Stomach (tissue), 9 donors: ENCODE data around the gene DIPK2B. TPM values are rescaled to one million over a fixed set of nuclear protein-coding genes. Genes with fewer than 3 reads are reported as not detected.

ENCODE experiments used
- DNase-seq, 2 donors: peaks; one replicate each; pipeline versions ENCODE4 v3.0.0 to v3.0.0-alpha.2; 2013 to 2019
- H3K27ac ChIP-seq, 5 donors: fragments of 200-600 bp in 4 of 5; sonication (generic) in 4 of 5; one replicate each; pipeline ENCODE4 v1.5.1; 2013 to 2019; ENCODE audit warnings: mild to moderate bottlenecking in 1 of 5, moderate library complexity in 1 of 5
- H3K27me3 ChIP-seq, 3 donors: fragments of 200-600 bp; sonication (generic); one replicate each; pipeline ENCODE4 v1.5.1; 2017 to 2019; ENCODE audit warnings: mixed run types in 1 of 3
- H3K36me3 ChIP-seq, 4 donors: fragments of 200-600 bp; sonication (generic); 1 replicate in 3 of 4; 2 replicates in 1 of 4; pipeline ENCODE4 v1.5.1; 2016 to 2019
- H3K4me1 ChIP-seq, 4 donors: fragments of 200-600 bp; sonication (generic); one replicate each; pipeline ENCODE4 v1.5.1; 2016 to 2019
- H3K4me3 ChIP-seq, 4 donors: fragments of 200-600 bp; sonication (generic) in 3 of 4; one replicate each; pipeline ENCODE4 v1.5.1; 2016 to 2019; ENCODE audit warnings: mild to moderate bottlenecking in 1 of 4
- H3K9me3 ChIP-seq, 4 donors: fragments of 200-600 bp; sonication (generic); one replicate each; pipeline ENCODE4 v1.5.1; 2016 to 2019
- CTCF ChIP-seq, 7 experiments: fragments of 450-650 bp in 4 of 7; fragments of 200-600 bp in 3 of 7; sonication (generic) in 3 of 7; IDR thresholded peaks; one replicate each; pipeline ENCODE4 v1.5.1; 2016 to 2019; ENCODE audit warnings: antibody characterized with exemption in 7 of 7, control low read depth in 2 of 7, mild to moderate bottlenecking in 1 of 7
- EP300 ChIP-seq: sonication (generic); formaldehyde crosslinking; IDR thresholded peaks from one replicate; pipeline ENCODE4 v1.6.1; 2017; ENCODE audit warnings: antibody characterized with exemption
- POLR2A ChIP-seq, 4 donors: fragments of 450-650 bp; IDR thresholded peaks; one replicate each; pipeline ENCODE4 v1.6.1; 2016; ENCODE audit warnings: antibody characterized with exemption in 4 of 4, control low read depth in 2 of 4, mild to moderate bottlenecking in 1 of 4, moderate library complexity in 1 of 4
- POLR2AphosphoS5 ChIP-seq, 3 donors: sonication (generic); formaldehyde crosslinking; IDR thresholded peaks; one replicate each; pipeline ENCODE4 v1.6.1; 2016; ENCODE audit warnings: antibody characterized with exemption in 3 of 3
- WGBS, 5 donors: extraction: QIAGEN DNeasy Blood & Tissue Kit in 3 of 5; methylation state at CpG; one replicate each; pipeline versions ENCODE4 v1.1.5 to v1.1.7; 2013 to 2018; 5-methylcytosine and 5-hydroxymethylcytosine counted together
- intact Hi-C: fragments of 100-400 bp; cut with DNase I; formaldehyde crosslinking; loops from one replicate; pipeline ENCODE4 v1.15.1; 2023; ENCODE audit warnings: low total_unique reads
- polyA plus RNA-seq, 3 donors: library from polyadenylated mRNA; stranded (reverse); fragments of 200-250 nt; gene quantifications; one replicate each; pipeline ENCODE4 v1.2.3, GENCODE V29; 2013
- total RNA-seq, 5 donors: library from RNA; depleted of rRNA; stranded (reverse); fragments of >200 nt; gene quantifications; one replicate each; pipeline versions ENCODE4 v1.1.0 to v1.2.3, GENCODE V29; 2014 to 2016
- donor health status: healthy with polysubstance abuse.
- donor health status: Bipolar disorder and iron deficiency.
- donor health status: healthy.

Gene DIPK2B
- total and polyA plus RNA-seq, 8 donors = 1.1 to 37.3 (median 6.6) TPM

GRCh38 chrX:45186643-45187026, 14.0 kb downstream of the DIPK2B start:
- H3K27ac ChIP-seq = peak overlapping the region in 2 of 5 donors; percentile 44 to 52
- 26 to 35% (median 32%) methylated on average over 4 of the region's 4 CpGs for WGBS, 5 donors

GRCh38 chrX:45184211-45184610, 16.5 kb downstream of the DIPK2B start:
- no peak overlapping the region for H3K27ac ChIP-seq
- H3K36me3 ChIP-seq = no peaks in the 10 kb centered on the region
- 66 to 94% (median 77%) methylated on average over 2 of the region's 2 CpGs for WGBS, 5 donors
- H3K27me3 ChIP-seq = peaks cover 0 to 4% (median 0%) of the 10 kb centered on the region in 3 donors
- peaks cover 0 to 10% (median 0%) of the 10 kb centered on the region in 4 donors for H3K9me3 ChIP-seq
- no peak overlapping the region for H3K4me3 ChIP-seq
- peaks cover 0 to 13% (median 8%) of the 10 kb centered on the region in 4 donors for H3K4me1 ChIP-seq
- TF ChIP-seq CTCF (IDR thresholded peaks at IDR 0.05) (no peak), POLR2A (IDR thresholded peaks at IDR 0.05) (no peak), POLR2AphosphoS5 (IDR thresholded peaks at IDR 0.05) (no peak), EP300 (no peak)
- intact Hi-C loops = no loop called here
- no peak for DNase-seq

More at GRCh38 chrX:45186643-45187026, 14.0 kb downstream of the DIPK2B start:
- Histone ChIP-seq H3K4me1 (peaks cover 0 to 13% (median 8%) of the 10 kb centered on the region in 4 donors), H3K4me3 (peak overlapping the region in 3 of 4 donors; percentile 40 to 49 (median 47)), H3K27me3 (peaks cover 0 to 11% (median 0%) of the 10 kb centered on the region in 3 donors), H3K9me3 (no peaks in the 10 kb centered on the region), H3K36me3 (no peaks in the 10 kb centered on the region)
- TF ChIP-seq POLR2A (IDR thresholded peaks at IDR 0.05) (no peak), POLR2AphosphoS5 (IDR thresholded peaks at IDR 0.05) (no peak), EP300 (no peak), CTCF (IDR thresholded peaks at IDR 0.05) (no peak)
- intact Hi-C loops = no loop called here
- DNase-seq = no peak

- peaks cover 0 to 4% (median 0%) of the 10 kb centered on the region in 3 donors for H3K27me3 ChIP-seq
- DNase-seq = no peak
- no peak overlapping the region for H3K27ac ChIP-seq
- H3K36me3 ChIP-seq = no peaks in the 10 kb centered on the region
- no peak overlapping the region for H3K4me3 ChIP-seq
- TF ChIP-seq CTCF (IDR thresholded peaks at IDR 0.05) = no peak
- TF ChIP-seq POLR2A (IDR thresholded peaks at IDR 0.05) = no peak
- TF ChIP-seq EP300 = no peak
- TF ChIP-seq POLR2AphosphoS5 (IDR thresholded peaks at IDR 0.05) = no peak
- intact Hi-C loops = no loop called here
- H3K4me1 ChIP-seq = no peaks in the 10 kb centered on the region
- WGBS, 5 donors = 38 to 63% (median 56%) methylated on average over 1 of the region's 1 CpG
- H3K9me3 ChIP-seq = peaks cover 0 to 8% (median 2%) of the 10 kb centered on the region in 4 donors
Measured at GRCh38 chrX:45172890-45173289, 27.8 kb downstream of the DIPK2B start.

GRCh38 chrX:45166781-45167180, 33.9 kb downstream of the DIPK2B start:
- no peak overlapping the region for H3K4me3 ChIP-seq
- WGBS, 5 donors = 53 to 80% (median 71%) methylated on average over 2 of the region's 2 CpGs
- TF ChIP-seq CTCF (IDR thresholded peaks at IDR 0.05) (no peak), POLR2A (IDR thresholded peaks at IDR 0.05) (no peak), EP300 (no peak), POLR2AphosphoS5 (IDR thresholded peaks at IDR 0.05) (no peak)
- H3K27me3 ChIP-seq = no peaks in the 10 kb centered on the region
- no peak for DNase-seq
- intact Hi-C loops = no loop called here
- no peaks in the 10 kb centered on the region for H3K4me1 ChIP-seq
- H3K27ac ChIP-seq = no peak overlapping the region
- no peaks in the 10 kb centered on the region for H3K9me3 ChIP-seq
- H3K36me3 ChIP-seq = no peaks in the 10 kb centered on the region
